GM12872 (cell line): Measurements from ENCODE around the gene CCL20.

Experiments
- CTCF ChIP-seq: IDR thresholded peaks from 3 replicates; pipeline ENCODE4 v1.5.1; 2011; ENCODE audit warnings: low read depth, mild to moderate bottlenecking, low read length, moderate library complexity; ENCODE audit not compliant: insufficient read depth

Gene CCL20

GRCh38 chr2:227789803-227790202 lies 23.8 kb upstream of the CCL20 start:
- TF ChIP-seq CTCF: no peak

GRCh38 chr2:227793148-227793712 lies 20.4 kb upstream of the CCL20 start:
- no peak for TF ChIP-seq CTCF

- no peak for TF ChIP-seq CTCF
Measured at GRCh38 chr2:227796045-227796711, 17.5 kb upstream of the CCL20 start.

GRCh38 chr2:227799202-227799601 lies 14.4 kb upstream of the CCL20 start:
- TF ChIP-seq CTCF: no peak

DNA sequence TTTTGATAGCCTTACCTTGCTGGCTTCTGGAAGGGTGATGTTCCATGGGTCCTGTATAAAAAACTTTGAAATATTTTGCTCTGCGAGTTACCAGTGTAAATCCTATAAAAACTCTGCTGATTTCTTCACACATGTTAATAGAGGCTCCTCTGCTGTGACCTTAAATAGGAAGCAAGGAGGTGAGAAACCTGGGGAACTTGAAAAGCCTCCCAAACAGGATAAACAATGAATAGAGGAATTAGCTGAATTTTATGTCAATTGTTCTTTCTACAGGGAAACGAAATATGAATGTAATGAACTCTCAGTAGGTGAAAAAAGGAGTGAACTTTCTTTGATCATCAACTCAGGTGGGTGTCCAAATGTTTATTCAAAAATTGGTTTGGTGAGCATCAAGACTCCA lies 10.8 kb upstream of the CCL20 start:
- no peak for TF ChIP-seq CTCF

- TF ChIP-seq CTCF: no peak
Measured at GRCh38 chr2:227804975-227805374, 8.7 kb upstream of the CCL20 start.

- TF ChIP-seq CTCF: no peak
Measured at GRCh38 chr2:227805578-227805977, 8.1 kb upstream of the CCL20 start.
